GM19025 (cell line): ENCODE data around the gene TEKT3.

Experiments
- ATAC-seq: cut with Tn5 transposase; IDR thresholded peaks from one replicate; pipeline ENCODE4 v1.9.1; 2021; ENCODE audit warnings: mild to moderate bottlenecking, low read depth, moderate library complexity; ENCODE audit not compliant: unreplicated experiment

Gene TEKT3

GRCh38 chr17:15298176-15298575, 43.2 kb downstream of the TEKT3 start:
- ATAC-seq, result no peak

GRCh38 chr17:15293558-15293957, 47.8 kb downstream of the TEKT3 start:
- ATAC-seq, result no peak

- ATAC-seq, result no peak
Measured at GRCh38 chr17:15291674-15292361, 49.6 kb downstream of the TEKT3 start.

GRCh38 chr17:15290605-15291004, 50.8 kb downstream of the TEKT3 start:
- ATAC-seq, result no peak

- no peak for ATAC-seq
Measured at GRCh38 chr17:15289285-15290183, 51.9 kb downstream of the TEKT3 start.

- ATAC-seq, result no peak
Measured at GRCh38 chr17:15288859-15289258, 52.5 kb downstream of the TEKT3 start.

GRCh38 chr17:15287538-15288267, 53.7 kb downstream of the TEKT3 start:
- no peak for ATAC-seq

- ATAC-seq, result no peak
Measured at GRCh38 chr17:15285466-15285865, 55.9 kb downstream of the TEKT3 start.

GRCh38 chr17:15284537-15284936, 56.9 kb downstream of the TEKT3 start:
- ATAC-seq, result no peak

- ATAC-seq, result no peak
Measured at GRCh38 chr17:15284107-15284506, 57.3 kb downstream of the TEKT3 start.

GRCh38 chr17:15281909-15282308, 59.5 kb downstream of the TEKT3 start:
- no peak for ATAC-seq

GRCh38 chr17:15278924-15279477, 62.4 kb downstream of the TEKT3 start:
- ATAC-seq, result no peak

- no peak for ATAC-seq
Measured at GRCh38 chr17:15278380-15278779, 63.0 kb downstream of the TEKT3 start.

GRCh38 chr17:15274017-15274416, 67.4 kb downstream of the TEKT3 start:
- ATAC-seq, result no peak

GRCh38 chr17:15273141-15273793, 68.1 kb downstream of the TEKT3 start:
- no peak for ATAC-seq

- no peak for ATAC-seq
Measured at GRCh38 chr17:15271741-15272140, 69.7 kb downstream of the TEKT3 start.

- no peak for ATAC-seq
Measured at GRCh38 chr17:15270628-15271381, 70.6 kb downstream of the TEKT3 start.

- no peak for ATAC-seq
Measured at GRCh38 chr17:15269780-15270089, 71.7 kb downstream of the TEKT3 start.

GRCh38 chr17:15269087-15269779, 72.2 kb downstream of the TEKT3 start:
- ATAC-seq, result no peak
